ENCODE measurements around the gene DCAF11. TPM values are rescaled to one million over a fixed set of nuclear protein-coding genes. Genes with fewer than 3 reads are reported as not detected.

DCAF11 gene
- total and polyA plus RNA-seq, 2 of the 13 experiments (the other 11 are each of a cell fraction or from before 2014, with no cell fraction given) = 150 to 257 TPM

GRCh38 chr14:24075485-24076301, 38.9 kb upstream of the DCAF11 start (continued):
- TF ChIP-seq, protein P1, sequence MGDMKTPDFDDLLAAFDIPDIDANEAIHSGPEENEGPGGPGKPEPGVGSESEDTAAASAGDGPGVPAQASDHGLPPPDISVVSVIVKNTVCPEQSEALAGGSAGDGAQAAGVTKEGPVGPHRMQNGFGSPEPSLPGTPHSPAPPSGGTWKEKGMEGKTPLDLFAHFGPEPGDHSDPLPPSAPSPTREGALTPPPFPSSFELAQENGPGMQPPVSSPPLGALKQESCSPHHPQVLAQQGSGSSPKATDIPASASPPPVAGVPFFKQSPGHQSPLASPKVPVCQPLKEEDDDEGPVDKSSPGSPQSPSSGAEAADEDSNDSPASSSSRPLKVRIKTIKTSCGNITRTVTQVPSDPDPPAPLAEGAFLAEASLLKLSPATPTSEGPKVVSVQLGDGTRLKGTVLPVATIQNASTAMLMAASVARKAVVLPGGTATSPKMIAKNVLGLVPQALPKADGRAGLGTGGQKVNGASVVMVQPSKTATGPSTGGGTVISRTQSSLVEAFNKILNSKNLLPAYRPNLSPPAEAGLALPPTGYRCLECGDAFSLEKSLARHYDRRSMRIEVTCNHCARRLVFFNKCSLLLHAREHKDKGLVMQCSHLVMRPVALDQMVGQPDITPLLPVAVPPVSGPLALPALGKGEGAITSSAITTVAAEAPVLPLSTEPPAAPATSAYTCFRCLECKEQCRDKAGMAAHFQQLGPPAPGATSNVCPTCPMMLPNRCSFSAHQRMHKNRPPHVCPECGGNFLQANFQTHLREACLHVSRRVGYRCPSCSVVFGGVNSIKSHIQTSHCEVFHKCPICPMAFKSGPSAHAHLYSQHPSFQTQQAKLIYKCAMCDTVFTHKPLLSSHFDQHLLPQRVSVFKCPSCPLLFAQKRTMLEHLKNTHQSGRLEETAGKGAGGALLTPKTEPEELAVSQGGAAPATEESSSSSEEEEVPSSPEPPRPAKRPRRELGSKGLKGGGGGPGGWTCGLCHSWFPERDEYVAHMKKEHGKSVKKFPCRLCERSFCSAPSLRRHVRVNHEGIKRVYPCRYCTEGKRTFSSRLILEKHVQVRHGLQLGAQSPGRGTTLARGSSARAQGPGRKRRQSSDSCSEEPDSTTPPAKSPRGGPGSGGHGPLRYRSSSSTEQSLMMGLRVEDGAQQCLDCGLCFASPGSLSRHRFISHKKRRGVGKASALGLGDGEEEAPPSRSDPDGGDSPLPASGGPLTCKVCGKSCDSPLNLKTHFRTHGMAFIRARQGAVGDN (CRISPR knock-in tag; IDR thresholded peaks at IDR 0.05) = no peak
- TF ChIP-seq RFX3 (CRISPR knock-in tag; IDR thresholded peaks at IDR 0.05) (no peak), ZNF629 (CRISPR knock-in tag; conservative IDR thresholded peaks at IDR 0.05) (no peak), KDM3A (CRISPR knock-in tag; IDR thresholded peaks at IDR 0.05; ENCODE audit: low read depth) (no peak), HNRNPUL1 (IDR thresholded peaks at IDR 0.05; ENCODE audit: low read depth, low read length) (no peak), NR2F6 (IDR thresholded peaks at IDR 0.05) (no peak), NR2F6 (CRISPR knock-in tag; IDR thresholded peaks at IDR 0.05) (no peak), JDP2 (CRISPR knock-in tag; IDR thresholded peaks at IDR 0.05; ENCODE audit: borderline replicate concordance) (no peak), ISL2 (CRISPR knock-in tag; IDR thresholded peaks at IDR 0.05) (no peak), REL (CRISPR knock-in tag; conservative IDR thresholded peaks at IDR 0.05) (no peak), ZNF841 (CRISPR knock-in tag; IDR thresholded peaks at IDR 0.05; ENCODE audit: borderline replicate concordance) (no peak), ZBTB38 (CRISPR knock-in tag; IDR thresholded peaks at IDR 0.05) (no peak), ELF1 (CRISPR knock-in tag; IDR thresholded peaks at IDR 0.05) (no peak), ZNF382 (CRISPR knock-in tag; IDR thresholded peaks at IDR 0.05; ENCODE audit: borderline replicate concordance) (no peak), PCBP1 (IDR thresholded peaks at IDR 0.05; ENCODE audit: borderline replicate concordance, low read depth, low read length) (0 out of 2 replicates have a peak, but pooled peaks have one; percentile 27), ZFP90 (CRISPR knock-in tag; IDR thresholded peaks at IDR 0.05; ENCODE audit: borderline replicate concordance) (0 out of 2 replicates have a peak, but pooled peaks have one; percentile 18), KLF13 (CRISPR knock-in tag; IDR thresholded peaks at IDR 0.05) (no peak), RFXAP (CRISPR knock-in tag; IDR thresholded peaks at IDR 0.05; ENCODE audit: borderline replicate concordance) (0 out of 2 replicates have a peak, but pooled peaks have one; percentile 5), SMAD1 (CRISPR knock-in tag; IDR thresholded peaks at IDR 0.05; ENCODE audit: borderline replicate concordance, low read depth) (no peak), ZNF784 (CRISPR knock-in tag; IDR thresholded peaks at IDR 0.05; ENCODE audit: borderline replicate concordance) (no peak), ETV5 (CRISPR knock-in tag; IDR thresholded peaks at IDR 0.05; ENCODE audit: borderline replicate concordance) (no peak), FOXO1 (CRISPR knock-in tag; IDR thresholded peaks at IDR 0.05) (no peak), POLR2A (IDR thresholded peaks at IDR 0.05; ENCODE audit: insufficient read depth in 1 of 2, low read depth in 2 of 2, low read length in 2 of 2) (no peak), ARNT (IDR thresholded peaks at IDR 0.05) (no peak)
- TF ChIP-seq, protein P2, sequence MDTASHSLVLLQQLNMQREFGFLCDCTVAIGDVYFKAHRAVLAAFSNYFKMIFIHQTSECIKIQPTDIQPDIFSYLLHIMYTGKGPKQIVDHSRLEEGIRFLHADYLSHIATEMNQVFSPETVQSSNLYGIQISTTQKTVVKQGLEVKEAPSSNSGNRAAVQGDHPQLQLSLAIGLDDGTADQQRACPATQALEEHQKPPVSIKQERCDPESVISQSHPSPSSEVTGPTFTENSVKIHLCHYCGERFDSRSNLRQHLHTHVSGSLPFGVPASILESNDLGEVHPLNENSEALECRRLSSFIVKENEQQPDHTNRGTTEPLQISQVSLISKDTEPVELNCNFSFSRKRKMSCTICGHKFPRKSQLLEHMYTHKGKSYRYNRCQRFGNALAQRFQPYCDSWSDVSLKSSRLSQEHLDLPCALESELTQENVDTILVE (CRISPR knock-in tag; IDR thresholded peaks at IDR 0.05) = no peak
